IgD-negative memory B cell (primary cell): Measurements from ENCODE around the gene KLHL29. TPM values are rescaled to one million over a fixed set of nuclear protein-coding genes. Genes with fewer than 3 reads are reported as not detected.
A peak's percentile ranks its signal among the peaks of the same experiment; 100 is the strongest.

Source experiments
- H3K27ac Mint-ChIP-seq, 3 donors: one replicate each; pipeline ENCODE4 v1.8.0; 2020 to 2022; ENCODE audit warnings: mild to moderate bottlenecking in 3 of 3, mixed read lengths in 3 of 3, moderate library complexity in 1 of 3
- H3K27me3 Mint-ChIP-seq: one replicate; pipeline ENCODE4 v1.8.0; 2021; ENCODE audit warnings: mixed read lengths
- H3K36me3 Mint-ChIP-seq: one replicate; pipeline ENCODE4 v1.8.0; 2020; ENCODE audit warnings: mild to moderate bottlenecking, mixed read lengths
- H3K4me1 Mint-ChIP-seq, 3 donors: one replicate each; pipeline ENCODE4 v1.8.0; 2020 to 2022; ENCODE audit warnings: mixed read lengths in 3 of 3, mild to moderate bottlenecking in 1 of 3
- H3K4me3 Mint-ChIP-seq, 4 donors: one replicate each; pipeline ENCODE4 v1.8.0; 2020 to 2022; ENCODE audit warnings: mild to moderate bottlenecking in 4 of 4, mixed read lengths in 4 of 4, moderate library complexity in 3 of 4
- H3K9me3 Mint-ChIP-seq, 3 donors: one replicate each; pipeline ENCODE4 v1.8.0; 2020 to 2021; ENCODE audit warnings: mixed read lengths in 3 of 3, mild to moderate bottlenecking in 1 of 3
- polyA plus RNA-seq: library from polyadenylated mRNA; unstranded; fragments of 300-500 nt; fragmentation: Illumina TruSeq; gene quantifications from one replicate; pipeline ENCODE4 v1.2.3, GENCODE V29; 2021

KLHL29 gene
- polyA plus RNA-seq, 1 donor from 2014 or later = 0.11 TPM

DNA sequence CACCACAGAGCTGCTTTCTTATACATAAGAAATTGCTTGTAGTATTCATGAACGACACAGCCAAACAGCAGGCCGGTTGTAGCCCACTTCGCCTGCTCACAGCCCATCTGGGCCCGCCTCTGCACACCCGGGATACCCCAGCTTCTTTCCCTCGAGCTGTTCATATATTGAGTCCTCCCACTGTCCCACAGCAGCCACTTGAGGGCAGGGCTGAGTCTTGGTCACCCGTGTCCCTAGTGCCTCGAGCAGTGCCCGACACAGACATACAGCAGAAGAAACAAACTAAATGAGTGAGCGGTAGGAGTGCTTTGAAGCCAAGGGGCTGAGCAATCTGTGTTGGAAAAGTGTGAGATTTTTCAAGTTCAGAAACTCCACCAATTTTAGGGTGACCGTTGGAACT lies 251.4 kb downstream of the KLHL29 start:
- H3K4me1 Mint-ChIP-seq = no peaks in the 10 kb centered on the region
- H3K27ac Mint-ChIP-seq = no peak overlapping the region
- H3K9me3 Mint-ChIP-seq = no peaks in the 10 kb centered on the region
- H3K36me3 Mint-ChIP-seq = peaks cover 6% of the 10 kb centered on the region
- no peaks in the 10 kb centered on the region for H3K27me3 Mint-ChIP-seq
- H3K4me3 Mint-ChIP-seq = no peak overlapping the region

DNA sequence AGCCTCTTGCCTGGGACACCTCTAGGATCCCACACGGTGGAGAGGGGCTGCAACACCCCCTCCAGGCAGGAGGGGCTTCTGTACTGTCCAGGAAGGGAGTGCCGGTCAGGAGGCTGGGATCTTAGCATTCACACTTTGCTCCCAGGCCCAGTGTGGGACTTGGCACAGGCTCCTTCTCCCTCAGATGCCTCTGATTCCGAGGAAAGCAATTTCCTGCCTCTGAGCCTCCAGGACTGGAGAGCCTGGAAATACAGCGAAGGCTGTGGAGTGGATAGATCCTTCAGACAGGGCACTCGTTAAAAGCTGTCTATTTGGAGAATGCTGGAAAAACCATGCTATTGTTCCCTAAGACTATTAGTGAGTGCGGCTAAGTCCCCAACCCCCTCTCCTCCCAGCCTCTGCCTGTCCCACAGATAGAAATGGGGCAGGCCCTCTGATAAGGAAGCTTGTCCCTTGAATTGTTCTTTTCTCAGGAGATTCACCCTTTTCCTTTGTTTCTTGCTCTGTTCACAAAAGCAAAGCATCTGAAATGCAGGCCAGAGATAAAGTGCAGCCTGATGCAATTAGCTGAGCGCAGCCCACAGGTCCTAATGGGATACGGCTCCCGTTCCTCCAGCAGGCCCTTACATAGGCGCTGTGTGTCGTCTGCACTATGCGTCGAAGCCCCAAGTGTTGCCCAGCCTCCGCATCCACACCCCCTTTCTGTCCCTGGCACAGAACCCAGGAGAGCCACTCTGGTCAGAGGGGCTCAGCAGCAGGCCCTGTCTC lies 252.2 kb downstream of the KLHL29 start:
- no peaks in the 10 kb centered on the region for H3K4me1 Mint-ChIP-seq
- peaks cover 6% of the 10 kb centered on the region for H3K36me3 Mint-ChIP-seq
- H3K27ac Mint-ChIP-seq = no peak overlapping the region
- no peaks in the 10 kb centered on the region for H3K9me3 Mint-ChIP-seq
- peak overlapping the region in 1 of 4 donors; percentile 15 for H3K4me3 Mint-ChIP-seq
- peaks cover 1% of the 10 kb centered on the region for H3K27me3 Mint-ChIP-seq

DNA sequence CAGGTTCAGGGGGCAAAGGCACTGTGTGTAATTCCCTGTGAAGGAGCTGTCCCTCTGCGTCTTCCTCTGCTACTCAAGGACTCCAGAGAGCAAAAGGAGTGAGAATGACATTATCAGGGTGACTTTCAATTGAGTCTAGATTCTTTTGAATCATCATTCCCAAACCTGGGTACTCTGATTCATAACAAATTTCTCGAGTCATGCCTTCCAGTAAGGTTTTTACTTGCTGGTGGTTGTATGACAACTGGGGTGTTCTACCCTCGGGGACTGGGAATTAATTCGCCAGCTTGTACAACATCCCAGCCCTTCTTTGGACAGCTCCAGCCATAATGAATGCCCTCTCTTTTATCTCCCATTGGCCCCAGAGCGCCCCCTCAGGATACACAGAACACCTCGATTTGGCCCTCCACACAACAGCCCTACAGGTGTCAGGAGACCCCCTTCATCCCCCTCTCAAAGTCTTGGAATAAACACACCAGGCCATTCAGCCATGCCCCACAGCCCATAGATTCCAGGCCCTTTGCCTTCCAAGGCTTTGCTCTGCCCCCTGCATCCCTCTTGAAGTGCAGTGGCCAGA lies 254.5 kb downstream of the KLHL29 start:
- H3K9me3 Mint-ChIP-seq = peaks cover 0 to 2% (median 0%) of the 10 kb centered on the region in 3 donors
- peaks cover 7% of the 10 kb centered on the region for H3K36me3 Mint-ChIP-seq
- H3K4me1 Mint-ChIP-seq = no peaks in the 10 kb centered on the region
- H3K4me3 Mint-ChIP-seq = peak overlapping the region in 1 of 4 donors; percentile 17
- no peak overlapping the region for H3K27ac Mint-ChIP-seq
- peaks cover 1% of the 10 kb centered on the region for H3K27me3 Mint-ChIP-seq

DNA sequence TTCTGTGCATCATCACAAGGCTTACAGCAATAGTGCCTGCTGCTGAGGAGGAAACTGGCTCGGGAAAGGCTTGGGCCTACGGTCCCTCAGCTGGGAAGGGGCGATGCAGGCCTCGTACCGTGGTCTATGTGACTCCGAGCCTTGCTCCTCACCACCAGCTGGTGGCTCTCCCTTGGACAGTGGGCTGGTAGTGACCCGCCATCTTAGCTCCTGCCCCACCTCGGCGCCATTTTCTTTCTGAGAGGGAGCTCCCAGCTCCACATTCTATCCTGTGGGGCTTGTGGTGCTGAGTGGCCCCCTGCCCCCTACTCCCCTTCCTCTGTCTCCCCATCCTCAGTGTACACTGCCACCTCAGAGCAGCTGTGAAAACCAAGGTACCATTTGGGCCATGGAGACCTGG lies 255.7 kb downstream of the KLHL29 start:
- Mint-ChIP-seq H3K27ac (no peak overlapping the region), H3K9me3 (peaks cover 0 to 2% (median 0%) of the 10 kb centered on the region in 3 donors), H3K27me3 (peaks cover 1% of the 10 kb centered on the region), H3K4me3 (no peak overlapping the region), H3K4me1 (no peaks in the 10 kb centered on the region), H3K36me3 (peaks cover 7% of the 10 kb centered on the region)

DNA sequence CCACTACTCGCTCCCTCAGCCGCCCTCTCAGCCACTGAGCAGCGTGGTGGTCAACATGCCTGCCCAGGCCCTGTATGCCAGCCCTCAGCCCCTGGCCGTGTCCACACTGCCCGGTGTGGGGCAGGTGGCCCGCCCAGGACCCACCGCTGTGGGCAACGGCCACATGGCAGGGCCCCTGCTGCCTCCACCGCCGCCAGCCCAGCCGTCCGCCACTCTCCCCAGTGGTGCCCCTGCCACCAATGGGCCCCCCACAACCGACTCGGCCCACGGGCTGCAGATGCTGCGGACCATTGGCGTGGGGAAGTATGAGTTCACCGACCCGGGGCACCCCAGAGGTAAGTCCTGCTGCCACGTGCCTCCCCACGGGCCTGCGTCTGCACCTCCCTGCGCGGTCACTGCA lies 257.5 kb downstream of the KLHL29 start:
- no peak overlapping the region for H3K4me3 Mint-ChIP-seq
- H3K36me3 Mint-ChIP-seq = peaks cover 6% of the 10 kb centered on the region
- H3K4me1 Mint-ChIP-seq = no peaks in the 10 kb centered on the region
- no peak overlapping the region for H3K27ac Mint-ChIP-seq
- peaks cover 1% of the 10 kb centered on the region for H3K27me3 Mint-ChIP-seq
- H3K9me3 Mint-ChIP-seq = peaks cover 0 to 2% (median 0%) of the 10 kb centered on the region in 3 donors

DNA sequence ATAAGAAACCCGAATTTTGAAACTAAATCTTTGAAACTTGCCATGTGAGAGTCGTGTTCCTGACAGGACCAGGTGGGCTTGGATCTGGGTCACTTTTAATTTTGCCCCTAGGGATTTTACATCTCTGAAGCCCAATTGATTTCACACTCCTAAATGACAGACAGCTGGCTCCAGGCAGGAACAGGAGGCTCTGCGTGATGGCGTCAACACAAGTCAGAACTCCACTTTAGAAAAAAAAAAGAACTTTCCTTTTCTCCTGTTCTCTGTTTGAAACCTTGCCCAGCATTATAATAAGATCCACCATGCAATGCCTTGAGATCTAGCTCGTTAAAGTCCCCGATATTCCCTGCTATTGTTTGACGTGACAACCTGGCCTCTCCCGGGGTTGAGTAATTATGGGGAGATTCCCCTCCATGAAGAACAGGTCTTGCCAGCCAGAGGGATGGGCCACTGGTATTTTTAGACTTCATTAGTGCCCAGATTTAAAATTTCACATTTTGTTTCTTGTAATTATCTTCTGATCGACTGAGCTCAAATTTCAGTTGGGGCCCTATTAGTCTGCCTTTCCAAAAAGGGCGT lies 260.3 kb downstream of the KLHL29 start:
- peaks cover 0 to 2% (median 0%) of the 10 kb centered on the region in 3 donors for H3K9me3 Mint-ChIP-seq
- H3K4me1 Mint-ChIP-seq = no peaks in the 10 kb centered on the region
- no peak overlapping the region for H3K4me3 Mint-ChIP-seq
- no peak overlapping the region for H3K27ac Mint-ChIP-seq
- H3K36me3 Mint-ChIP-seq = peaks cover 6% of the 10 kb centered on the region
- H3K27me3 Mint-ChIP-seq = peaks cover 1% of the 10 kb centered on the region

DNA sequence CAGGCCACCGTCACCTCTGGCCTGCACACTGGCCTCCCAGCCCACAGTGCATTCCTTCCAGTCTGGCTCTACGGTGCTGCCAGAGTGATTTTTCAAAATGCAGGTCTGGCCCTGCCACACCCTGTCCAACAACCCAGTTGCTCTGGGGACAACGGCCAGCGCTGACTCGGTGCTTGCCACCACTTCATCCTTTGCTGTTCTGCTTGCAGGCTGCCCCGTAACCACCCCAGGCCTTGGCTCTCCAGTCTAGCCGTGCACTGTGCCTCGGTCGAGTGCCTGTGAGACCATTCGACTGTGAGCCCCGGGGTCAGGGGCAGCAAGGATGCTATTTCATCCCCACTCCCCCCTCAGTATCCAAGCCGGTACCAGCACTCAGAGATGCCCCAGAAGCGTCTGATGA lies 262.6 kb downstream of the KLHL29 start:
- peaks cover 0 to 2% (median 0%) of the 10 kb centered on the region in 3 donors for H3K9me3 Mint-ChIP-seq
- no peak overlapping the region for H3K27ac Mint-ChIP-seq
- peaks cover 6% of the 10 kb centered on the region for H3K36me3 Mint-ChIP-seq
- no peaks in the 10 kb centered on the region for H3K27me3 Mint-ChIP-seq
- no peak overlapping the region for H3K4me3 Mint-ChIP-seq
- no peaks in the 10 kb centered on the region for H3K4me1 Mint-ChIP-seq

DNA sequence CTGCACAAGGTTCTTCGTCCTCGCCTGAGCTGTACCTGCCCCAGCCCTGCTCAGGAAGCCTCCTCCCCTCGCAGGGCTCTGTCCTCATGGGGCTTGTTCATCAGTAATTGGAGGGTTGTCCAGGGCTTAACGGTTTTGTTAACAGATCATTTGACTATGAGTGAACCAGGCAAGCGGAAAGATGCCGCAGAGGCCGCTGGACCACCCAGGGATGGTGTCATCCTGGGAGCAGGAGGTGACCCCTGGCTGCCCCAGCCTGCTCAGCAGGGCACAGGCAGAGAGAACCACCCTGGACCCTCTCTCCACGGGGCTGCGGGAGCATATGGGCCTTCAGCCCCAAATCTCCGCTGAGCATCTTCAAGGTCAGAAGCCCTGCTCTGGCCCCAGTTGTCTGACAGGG lies 264.3 kb downstream of the KLHL29 start:
- Mint-ChIP-seq H3K9me3 (no peaks in the 10 kb centered on the region), H3K27ac (no peak overlapping the region), H3K36me3 (peaks cover 4% of the 10 kb centered on the region), H3K4me3 (no peak overlapping the region), H3K27me3 (no peaks in the 10 kb centered on the region), H3K4me1 (no peaks in the 10 kb centered on the region)

DNA sequence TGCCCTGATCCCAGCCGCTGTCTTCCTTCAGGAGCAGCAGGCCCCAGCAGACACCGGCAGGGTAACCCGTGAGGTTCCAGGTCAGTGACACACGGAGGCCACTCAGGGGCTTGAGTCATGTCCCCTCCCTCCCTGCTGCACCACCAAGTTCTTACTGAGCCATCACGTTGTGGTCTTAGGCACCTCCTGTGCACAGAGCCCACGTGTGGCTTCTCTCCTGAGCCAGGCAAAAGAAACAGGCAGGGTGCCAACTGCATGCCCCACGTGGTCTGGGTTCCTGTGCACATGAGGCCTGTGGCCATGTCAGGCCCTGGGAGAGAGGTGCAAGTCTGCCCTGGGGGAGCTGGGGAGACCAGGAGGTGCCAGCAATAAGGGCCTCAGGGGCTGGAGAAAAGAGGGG lies 264.8 kb downstream of the KLHL29 start:
- no peak overlapping the region for H3K27ac Mint-ChIP-seq

DNA sequence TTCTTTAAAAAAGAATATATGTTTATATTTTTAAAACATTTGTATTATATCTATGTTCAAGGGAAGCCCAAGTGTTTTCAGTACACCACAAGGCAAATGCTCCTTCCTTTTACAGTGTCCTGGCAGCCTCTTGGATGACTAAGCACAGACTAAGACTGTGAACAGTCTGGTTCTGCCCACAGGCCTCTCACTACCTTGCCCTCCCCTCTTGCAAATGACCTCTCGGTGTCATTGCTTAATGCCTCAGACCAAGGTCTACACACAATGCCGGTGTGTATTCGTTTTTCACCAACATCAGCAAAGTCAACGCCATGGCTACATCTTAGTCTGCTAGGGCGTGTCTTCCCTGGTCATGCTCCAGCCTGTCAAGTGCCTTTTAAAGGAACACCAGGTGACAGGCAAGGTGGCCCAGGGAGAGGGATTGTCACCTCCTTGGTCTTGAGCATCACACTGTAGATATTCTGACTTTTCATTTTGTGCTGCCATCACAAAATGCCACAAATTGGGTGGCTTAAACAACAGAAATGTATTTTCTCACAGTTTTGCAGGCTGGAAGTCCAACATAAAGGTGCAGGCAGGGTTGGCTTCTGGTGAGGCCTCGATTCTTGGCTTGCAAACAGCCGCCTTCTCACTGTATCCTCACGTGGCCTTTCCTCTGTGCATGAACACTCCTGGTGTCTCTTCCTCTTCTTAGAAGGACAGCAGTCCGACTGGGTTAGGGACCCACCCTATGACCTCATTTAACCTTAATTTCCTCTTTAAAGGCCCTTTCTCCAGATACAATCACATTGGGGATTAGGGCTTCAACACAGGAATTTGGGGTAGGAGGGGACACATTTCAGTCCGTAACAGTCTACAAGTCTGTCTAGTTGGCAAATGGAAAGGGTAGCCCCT lies 266.5 kb downstream of the KLHL29 start:
- no peaks in the 10 kb centered on the region for H3K27me3 Mint-ChIP-seq
- H3K4me3 Mint-ChIP-seq = no peak overlapping the region
- no peak overlapping the region for H3K27ac Mint-ChIP-seq
- H3K4me1 Mint-ChIP-seq = no peaks in the 10 kb centered on the region
- H3K36me3 Mint-ChIP-seq = peaks cover 4% of the 10 kb centered on the region
- H3K9me3 Mint-ChIP-seq = no peaks in the 10 kb centered on the region

More for the DNA sequence above, 264.8 kb downstream of the KLHL29 start:
- no peaks in the 10 kb centered on the region for H3K9me3 Mint-ChIP-seq
- no peak overlapping the region for H3K4me3 Mint-ChIP-seq
- no peaks in the 10 kb centered on the region for H3K27me3 Mint-ChIP-seq
- H3K4me1 Mint-ChIP-seq = no peaks in the 10 kb centered on the region
- H3K36me3 Mint-ChIP-seq = peaks cover 4% of the 10 kb centered on the region

DNA sequence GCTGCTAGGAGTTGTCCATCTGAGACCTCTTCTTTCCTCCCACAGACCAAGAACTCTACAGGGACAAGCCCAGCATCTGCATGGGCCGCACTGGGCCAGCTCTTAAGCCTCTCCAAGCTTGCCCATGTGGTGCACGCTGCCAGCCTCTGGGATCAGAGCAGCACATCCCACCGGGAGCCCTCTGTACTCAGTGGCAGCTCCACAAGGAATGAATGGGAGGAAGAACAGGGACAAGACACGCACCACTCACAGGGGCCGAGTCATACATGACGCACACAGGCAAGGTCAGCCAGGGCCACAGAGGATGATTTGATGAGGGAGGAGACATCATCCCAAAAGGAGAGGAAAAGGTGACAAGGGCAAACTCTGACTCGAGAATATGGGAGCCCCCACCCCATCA lies 268.3 kb downstream of the KLHL29 start:
- Mint-ChIP-seq H3K4me1 (no peaks in the 10 kb centered on the region), H3K9me3 (no peaks in the 10 kb centered on the region), H3K27ac (no peak overlapping the region), H3K36me3 (peaks cover 4% of the 10 kb centered on the region), H3K27me3 (no peaks in the 10 kb centered on the region), H3K4me3 (no peak overlapping the region)

DNA sequence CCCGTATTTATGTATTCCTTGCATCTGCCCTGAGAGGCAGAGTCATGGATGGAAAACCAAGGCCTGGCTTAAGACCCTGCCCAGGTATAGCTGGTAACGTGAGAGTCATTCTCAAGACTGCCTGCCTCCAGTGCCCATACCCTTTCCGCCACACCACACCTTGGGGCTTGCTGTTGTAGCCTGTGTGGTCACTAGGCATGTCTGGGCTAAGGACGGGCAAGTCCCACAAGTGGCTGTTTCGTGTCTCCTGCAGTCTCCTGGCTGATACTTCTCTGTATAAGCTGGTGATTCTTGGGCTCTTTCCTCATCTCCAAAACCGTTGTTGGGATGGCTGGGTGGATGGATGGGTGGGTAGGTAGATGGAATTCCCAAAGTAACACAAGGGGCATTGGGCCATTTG lies 269.8 kb downstream of the KLHL29 start:
- Mint-ChIP-seq H3K9me3 (no peaks in the 10 kb centered on the region), H3K27ac (no peak overlapping the region), H3K4me3 (no peak overlapping the region), H3K36me3 (peaks cover 4% of the 10 kb centered on the region), H3K27me3 (peaks cover 1% of the 10 kb centered on the region), H3K4me1 (no peaks in the 10 kb centered on the region)

DNA sequence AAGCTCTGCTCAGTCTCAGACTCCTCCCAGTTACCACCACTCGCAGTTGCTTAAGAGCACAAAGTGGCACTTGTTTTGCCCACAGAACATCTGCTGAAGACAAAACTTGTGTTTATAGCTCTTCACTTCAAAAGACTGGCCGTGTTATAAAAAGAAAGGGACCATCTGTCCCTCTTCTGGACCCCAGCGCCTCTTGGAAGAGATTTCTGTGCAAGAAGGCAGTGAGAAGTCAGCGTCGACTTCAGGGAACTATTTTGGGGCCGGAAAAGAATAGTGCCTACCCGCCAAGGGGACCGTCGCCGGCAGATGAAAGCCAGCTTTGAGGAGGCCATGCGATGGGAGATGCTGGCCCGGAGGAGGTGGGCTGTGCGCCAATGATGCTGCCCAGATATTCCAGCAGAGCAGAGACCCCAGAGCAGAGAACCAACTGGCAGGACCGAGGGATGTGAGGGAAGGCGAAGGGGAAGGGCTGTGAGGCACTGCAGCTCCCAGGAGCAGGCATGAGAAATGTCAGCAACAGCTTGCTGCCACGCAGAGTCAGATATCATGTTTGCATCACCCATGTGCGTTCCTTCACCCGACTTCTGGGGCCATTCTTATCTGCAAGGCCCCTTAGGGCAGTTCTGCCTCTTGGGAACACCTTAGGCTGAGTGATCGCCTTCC lies 271.1 kb downstream of the KLHL29 start:
- no peaks in the 10 kb centered on the region for H3K9me3 Mint-ChIP-seq
- no peak overlapping the region for H3K27ac Mint-ChIP-seq
- H3K4me1 Mint-ChIP-seq = no peaks in the 10 kb centered on the region
- no peaks in the 10 kb centered on the region for H3K36me3 Mint-ChIP-seq
- peaks cover 3% of the 10 kb centered on the region for H3K27me3 Mint-ChIP-seq
- H3K4me3 Mint-ChIP-seq = no peak overlapping the region

DNA sequence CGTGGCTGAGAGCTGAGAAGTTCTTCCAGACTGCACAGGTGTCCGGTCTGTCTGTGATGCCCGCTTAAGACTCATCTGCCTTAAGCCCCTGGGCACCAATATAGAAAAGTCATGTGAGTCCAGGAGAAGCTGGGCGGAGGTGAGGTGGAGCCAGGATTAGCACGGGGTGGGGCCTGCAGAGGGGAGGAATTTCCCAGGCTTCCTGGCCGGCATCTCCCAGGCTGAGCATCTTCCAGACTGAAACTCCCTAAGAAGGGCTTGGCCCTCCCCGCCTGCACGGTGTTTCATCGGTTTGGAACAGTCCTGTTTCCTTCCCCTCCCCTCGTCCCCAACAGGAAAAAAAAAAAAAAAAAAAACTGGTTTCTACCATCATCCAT lies 271.6 kb downstream of the KLHL29 start:
- Mint-ChIP-seq H3K4me1 (no peaks in the 10 kb centered on the region), H3K27ac (peak overlapping the region in 1 of 3 donors; percentile 53), H3K4me3 (no peak overlapping the region), H3K27me3 (peaks cover 3% of the 10 kb centered on the region), H3K9me3 (no peaks in the 10 kb centered on the region), H3K36me3 (no peaks in the 10 kb centered on the region)

DNA sequence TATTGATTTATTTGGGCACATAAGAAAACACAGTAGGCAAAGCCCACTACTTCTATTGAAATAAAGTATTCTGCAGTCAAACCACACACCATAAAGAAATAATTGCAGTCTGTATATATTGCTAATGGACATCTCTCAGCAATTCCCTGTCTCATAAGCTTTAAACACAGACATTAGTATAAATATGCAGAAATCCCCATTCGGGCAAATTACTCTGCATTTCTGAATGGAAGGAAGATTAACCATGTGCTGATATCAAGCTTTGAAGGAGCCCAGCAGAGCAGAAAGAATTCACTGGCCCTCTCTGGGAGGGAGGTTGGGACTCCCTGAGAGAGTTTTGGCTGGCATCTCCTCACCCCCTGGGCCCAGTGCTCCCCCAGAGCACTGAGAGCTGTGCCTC lies 272.4 kb downstream of the KLHL29 start:
- H3K9me3 Mint-ChIP-seq = no peaks in the 10 kb centered on the region
- H3K36me3 Mint-ChIP-seq = no peaks in the 10 kb centered on the region
- H3K27ac Mint-ChIP-seq = peak overlapping the region in 1 of 3 donors; percentile 53
- no peak overlapping the region for H3K4me3 Mint-ChIP-seq
- H3K4me1 Mint-ChIP-seq = no peaks in the 10 kb centered on the region
- peaks cover 3% of the 10 kb centered on the region for H3K27me3 Mint-ChIP-seq
